Activated CD8-positive, alpha-beta memory T cell treated with anti-CD3 and anti-CD28 coated beads for 4 hours (primary cell): Measurements from ENCODE around the gene OTUB2.

Source experiments
- DNase-seq, 2 donors: peaks; one replicate each; pipeline ENCODE4 v3.0.0-alpha.2; 2020; ENCODE audit warnings: low read depth in 2 of 2

The OTUB2 gene

GRCh38 chr14:94021001-94021400 lies 5.1 kb upstream of the OTUB2 start:
- no peak for DNase-seq

GRCh38 chr14:94021416-94022157 lies 4.6 kb upstream of the OTUB2 start:
- DNase-seq = no peak

GRCh38 chr14:94022532-94023411 lies 3.4 kb upstream of the OTUB2 start:
- DNase-seq = no peak

GRCh38 chr14:94024549-94024948 lies 1.6 kb upstream of the OTUB2 start:
- no peak for DNase-seq

- DNase-seq = no peak
Observed at GRCh38 chr14:94025720-94026119, 420 bp upstream of the OTUB2 start.

- DNase-seq = no peak
Observed at GRCh38 chr14:94026889-94027469, 839 bp downstream of the OTUB2 start.

GRCh38 chr14:94027566-94028449 lies 1.7 kb downstream of the OTUB2 start:
- no peak for DNase-seq

- peak in 1 of 2 donors; percentile 11 for DNase-seq
Observed at GRCh38 chr14:94028450-94028826, 2.3 kb downstream of the OTUB2 start.

- no peak for DNase-seq
Observed at GRCh38 chr14:94029265-94029664, 3.1 kb downstream of the OTUB2 start.

- DNase-seq = no peak
Observed at GRCh38 chr14:94029671-94030203, 3.6 kb downstream of the OTUB2 start.

- no peak for DNase-seq
Observed at GRCh38 chr14:94030571-94030970, 4.4 kb downstream of the OTUB2 start.

- no peak for DNase-seq
Observed at GRCh38 chr14:94031161-94031882, 5.2 kb downstream of the OTUB2 start.

GRCh38 chr14:94031883-94032279 lies 5.7 kb downstream of the OTUB2 start:
- DNase-seq = no peak

GRCh38 chr14:94034886-94035285 lies 8.7 kb downstream of the OTUB2 start:
- no peak for DNase-seq

GRCh38 chr14:94036313-94037167 lies 10.4 kb downstream of the OTUB2 start:
- peak; percentile 41 to 48 for DNase-seq

- no peak for DNase-seq
Observed at GRCh38 chr14:94037954-94038353, 11.8 kb downstream of the OTUB2 start.

GRCh38 chr14:94038510-94038909 lies 12.4 kb downstream of the OTUB2 start:
- no peak for DNase-seq

GRCh38 chr14:94038921-94039629 lies 12.9 kb downstream of the OTUB2 start:
- DNase-seq = no peak

GRCh38 chr14:94040247-94040646 lies 14.1 kb downstream of the OTUB2 start:
- no peak for DNase-seq
